GM15510 (cell line): ENCODE results near the gene LRRN4.

ENCODE experiments used
- POLR2A ChIP-seq: IDR thresholded peaks from 3 replicates; pipeline ENCODE4 v1.6.1; 2011; ENCODE audit warnings: borderline replicate concordance; ENCODE audit not compliant: insufficient read length; ENCODE audit errors: extremely low read depth

The LRRN4 gene

GRCh38 chr20:6017467-6017866, 36.4 kb downstream of the LRRN4 start:
- no peak for TF ChIP-seq POLR2A

GRCh38 chr20:6014957-6015356, 38.9 kb downstream of the LRRN4 start:
- no peak for TF ChIP-seq POLR2A

- TF ChIP-seq POLR2A, result no peak
Measured at GRCh38 chr20:6014017-6014416, 39.8 kb downstream of the LRRN4 start.

- TF ChIP-seq POLR2A, result no peak
Measured at GRCh38 chr20:6012179-6012578, 41.7 kb downstream of the LRRN4 start.

- no peak for TF ChIP-seq POLR2A
Measured at GRCh38 chr20:6008254-6008653, 45.6 kb downstream of the LRRN4 start.

- TF ChIP-seq POLR2A, result no peak
Measured at GRCh38 chr20:6007529-6008103, 46.2 kb downstream of the LRRN4 start.

DNA sequence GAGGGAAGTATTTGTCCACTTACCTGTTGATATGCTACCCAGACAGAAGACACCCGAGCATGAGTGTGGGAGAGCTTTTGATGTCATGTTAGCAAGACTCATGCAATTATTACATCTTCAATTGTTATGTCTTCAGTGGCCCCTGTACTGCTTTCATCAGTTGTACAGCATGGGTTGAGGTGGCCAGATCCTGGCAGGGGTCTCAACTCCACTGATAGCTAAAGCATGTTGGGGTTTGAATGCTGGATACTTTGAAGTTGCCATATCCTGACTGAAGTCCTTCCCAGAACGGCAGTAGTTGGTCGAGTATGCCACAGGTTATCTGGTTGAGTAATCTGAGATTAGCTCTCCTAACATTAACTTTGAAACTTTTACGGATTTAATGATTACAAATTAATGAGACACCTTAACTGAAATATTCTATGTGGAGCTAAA, 46.7 kb downstream of the LRRN4 start:
- no peak for TF ChIP-seq POLR2A

DNA sequence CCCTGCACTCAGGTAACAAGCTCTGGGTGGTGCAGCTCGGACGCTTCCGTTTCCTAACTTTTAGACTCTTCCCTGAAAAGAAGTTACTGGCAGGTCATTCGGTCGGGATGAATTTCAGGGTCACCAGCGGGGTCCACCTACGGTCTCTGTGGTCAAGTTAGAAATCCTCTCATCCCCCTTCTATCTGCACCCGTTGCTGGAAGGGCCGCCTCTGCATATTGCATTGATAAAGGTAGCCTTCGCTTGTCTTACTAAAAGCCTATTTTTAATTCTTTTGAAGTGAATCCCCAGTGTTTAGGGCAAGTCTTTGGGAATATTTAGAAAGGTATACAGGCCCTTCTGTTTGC, 47.3 kb downstream of the LRRN4 start:
- no peak for TF ChIP-seq POLR2A

DNA sequence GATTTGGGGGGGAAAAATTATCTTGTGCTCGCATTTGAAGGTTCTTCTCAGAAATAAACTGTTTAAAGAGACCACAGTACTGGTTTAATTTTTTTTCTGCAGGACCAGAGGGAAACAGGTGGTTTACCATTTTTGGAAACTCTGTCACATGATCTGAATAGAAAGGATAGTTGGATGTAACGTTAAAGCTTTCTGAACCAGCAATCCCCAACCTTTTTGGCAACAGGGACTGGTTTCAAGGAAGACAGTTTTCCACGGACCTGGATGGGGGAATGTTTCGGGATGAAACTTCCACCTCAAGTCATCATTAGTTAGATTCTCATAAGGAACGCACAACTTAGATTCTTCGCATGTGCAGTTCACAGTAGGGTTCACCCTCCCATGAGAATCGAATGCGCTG, 53.0 kb downstream of the LRRN4 start:
- TF ChIP-seq POLR2A, result no peak

GRCh38 chr20:5999783-6000182, 54.1 kb downstream of the LRRN4 start:
- TF ChIP-seq POLR2A, result no peak

DNA sequence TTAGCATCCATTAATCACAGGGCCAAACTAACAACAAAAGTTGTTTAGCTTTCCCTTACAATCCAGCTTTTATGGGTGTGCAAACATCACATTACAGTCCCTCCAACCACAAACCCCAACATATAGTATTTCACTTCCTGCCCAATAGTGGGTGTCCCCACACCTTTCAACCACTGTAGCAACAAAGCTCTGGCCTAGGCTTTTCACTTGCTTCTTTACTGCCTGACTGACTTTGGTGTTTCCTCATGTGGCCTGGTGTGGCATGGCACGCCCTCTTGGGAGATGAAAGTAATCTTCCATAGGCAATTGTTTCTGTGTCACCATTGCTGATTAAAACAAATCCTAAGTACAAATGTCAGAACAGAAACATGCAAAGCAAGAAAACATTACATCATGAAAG, 57.1 kb downstream of the LRRN4 start:
- no peak for TF ChIP-seq POLR2A

DNA sequence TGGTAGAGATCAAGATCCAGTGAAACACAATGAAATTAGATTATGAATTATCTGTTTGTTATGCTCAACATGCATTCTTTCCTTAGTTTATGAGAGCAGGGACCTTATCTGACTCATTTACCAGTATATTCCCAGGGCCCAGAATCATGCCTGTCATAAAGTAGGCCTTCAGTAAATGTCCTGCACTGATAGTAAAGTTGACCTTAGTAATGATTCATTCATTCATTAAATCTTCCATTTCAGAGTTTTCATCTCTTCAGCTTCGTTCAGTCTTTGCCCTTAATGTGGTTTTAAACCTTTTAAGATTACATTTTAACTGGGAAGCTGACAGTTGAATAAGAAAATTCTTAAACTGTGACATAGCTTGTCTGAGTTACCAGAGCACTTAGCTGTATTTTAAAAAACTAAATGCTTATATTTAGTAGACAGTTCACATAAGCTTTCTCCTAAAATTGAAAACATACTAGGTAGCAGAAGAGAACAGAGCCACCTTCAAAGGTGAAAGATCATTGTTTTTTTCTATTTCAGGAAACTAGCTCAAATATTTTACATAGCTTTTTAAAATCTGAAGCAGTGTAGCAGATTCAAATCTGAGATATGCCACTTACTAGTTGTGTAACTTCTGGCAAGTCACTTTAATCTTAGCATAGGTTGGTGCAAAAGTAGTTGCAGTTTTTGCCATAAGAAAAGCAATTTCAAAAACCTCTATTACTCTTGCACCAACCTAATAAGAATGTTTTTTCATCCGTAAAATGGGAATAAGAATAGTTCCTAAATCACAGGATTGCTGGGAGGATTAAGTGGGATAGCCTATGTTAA, 62.0 kb downstream of the LRRN4 start:
- no peak for TF ChIP-seq POLR2A

DNA sequence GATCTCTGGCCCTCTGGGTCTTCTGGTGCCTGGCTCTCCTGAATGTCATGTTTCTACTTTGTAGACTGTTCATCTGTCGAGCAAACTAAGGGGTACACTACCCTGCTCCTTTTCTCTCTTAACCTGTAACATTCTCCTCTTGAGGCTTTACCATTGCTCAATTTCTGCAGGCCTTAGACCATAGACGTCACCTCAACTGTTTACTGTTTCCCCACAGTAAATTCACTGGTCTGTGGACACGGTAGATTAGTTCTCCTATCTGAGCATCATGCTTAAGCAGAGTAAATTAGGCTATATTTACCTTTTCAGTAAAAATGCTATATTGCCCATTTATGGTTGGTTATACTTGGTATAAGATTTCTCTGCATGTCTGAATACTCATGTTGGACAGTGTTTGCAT, 62.9 kb downstream of the LRRN4 start:
- TF ChIP-seq POLR2A, result no peak
